H9 (cell line): ENCODE results near the gene DCAF10. TPM values are rescaled to one million over a fixed set of nuclear protein-coding genes. Genes with fewer than 3 reads are reported as not detected.

Source experiments
- DNase-seq: peaks from one replicate; pipeline ENCODE4 v3.0.0-alpha.2; 2017
- H2AFZ ChIP-seq: one replicate; pipeline ENCODE4 v1.6.1; 2013; ENCODE audit warnings: mild to moderate bottlenecking, low read length, control low read depth, moderate library complexity
- H2AK5ac ChIP-seq: 2 replicates; pipeline ENCODE4 v1.6.1; 2013; ENCODE audit warnings: low read length, control low read depth, mixed read lengths; ENCODE audit not compliant: insufficient read length
- H2BK120ac ChIP-seq: one replicate; pipeline ENCODE4 v1.6.1; 2013; ENCODE audit warnings: low read depth, mild to moderate bottlenecking, low read length, control low read depth, inconsistent platforms; ENCODE audit not compliant: poor library complexity, severe bottlenecking
- H2BK12ac ChIP-seq: 2 replicates; pipeline ENCODE4 v1.6.1; 2013; ENCODE audit warnings: low read length, control low read depth, mixed read lengths, low read depth; ENCODE audit not compliant: insufficient read length
- H2BK15ac ChIP-seq: 2 replicates; pipeline ENCODE4 v1.6.1; 2013; ENCODE audit warnings: low read depth, low read length, control low read depth
- H2BK20ac ChIP-seq: one replicate; pipeline ENCODE4 v1.6.1; 2013; ENCODE audit warnings: low read depth, mild to moderate bottlenecking, low read length, control low read depth, inconsistent platforms; ENCODE audit not compliant: poor library complexity, severe bottlenecking
- H2BK5ac ChIP-seq: 2 replicates; pipeline ENCODE4 v1.6.1; 2013; ENCODE audit warnings: low read length, control low read depth, mixed read lengths; ENCODE audit not compliant: insufficient read length
- H3K14ac ChIP-seq: 2 replicates; pipeline ENCODE4 v1.6.1; 2013; ENCODE audit warnings: low read length, control low read depth; ENCODE audit not compliant: insufficient read depth
- H3K18ac ChIP-seq: 2 replicates; pipeline ENCODE4 v1.6.1; 2013; ENCODE audit warnings: low read depth, mild to moderate bottlenecking, mixed read lengths, low read length, control low read depth; ENCODE audit not compliant: insufficient read length
- H3K23ac ChIP-seq: 2 replicates; pipeline ENCODE4 v1.6.1; 2013; ENCODE audit warnings: low read length, control low read depth, mixed read lengths, low read depth; ENCODE audit not compliant: insufficient read length
- H3K23me2 ChIP-seq: 2 replicates; pipeline ENCODE4 v1.6.1; 2013; ENCODE audit warnings: low read depth, mild to moderate bottlenecking, mixed read lengths, low read length, control low read depth; ENCODE audit not compliant: insufficient read length, poor library complexity, severe bottlenecking
- H3K27ac ChIP-seq: 2 replicates; pipeline ENCODE4 v1.5.1; 2013; ENCODE audit warnings: low read length, control low read depth, mixed read lengths, low read depth; ENCODE audit not compliant: insufficient read length
- H3K27me3 ChIP-seq: 2 replicates; pipeline ENCODE4 v1.6.1; 2013; ENCODE audit warnings: low read length, control low read depth, inconsistent platforms; ENCODE audit not compliant: insufficient read depth
- H3K4ac ChIP-seq: 2 replicates; pipeline ENCODE4 v1.6.1; 2013; ENCODE audit warnings: low read depth, mild to moderate bottlenecking, control low read depth, inconsistent platforms, low read length, moderate library complexity
- H3K4me1 ChIP-seq: 2 replicates; pipeline ENCODE4 v1.6.1; 2013; ENCODE audit warnings: low read length, control low read depth, inconsistent platforms; ENCODE audit not compliant: insufficient read depth
- H3K4me2 ChIP-seq: 2 replicates; pipeline ENCODE4 v1.6.1; 2013; ENCODE audit warnings: low read length, control low read depth, mixed read lengths; ENCODE audit not compliant: insufficient read length, insufficient read depth
- H3K56ac ChIP-seq: 2 replicates; pipeline ENCODE4 v1.6.1; 2013; ENCODE audit warnings: low read depth, mild to moderate bottlenecking, mixed read lengths, low read length, control low read depth; ENCODE audit not compliant: insufficient read length
- H3K79me1 ChIP-seq: 2 replicates; pipeline ENCODE4 v1.6.1; 2013; ENCODE audit warnings: low read depth, mild to moderate bottlenecking, moderate library complexity, low read length, control low read depth, inconsistent platforms; ENCODE audit not compliant: insufficient read depth, poor library complexity, severe bottlenecking
- H3K79me2 ChIP-seq: 2 replicates; pipeline ENCODE4 v1.6.1; 2013; ENCODE audit warnings: low read length, control low read depth, inconsistent platforms; ENCODE audit not compliant: insufficient read depth
- H3K9ac ChIP-seq: 2 replicates; pipeline ENCODE4 v1.6.1; 2013; ENCODE audit warnings: low read length, control low read depth, mixed read lengths; ENCODE audit not compliant: insufficient read length; ENCODE audit errors: extremely low read depth
- H3K9me3 ChIP-seq: one replicate; pipeline ENCODE4 v1.6.1; 2013; ENCODE audit warnings: low read depth, low read length, inconsistent platforms; ENCODE audit not compliant: control insufficient read depth
- H3T11ph ChIP-seq: one replicate; pipeline ENCODE4 v1.6.1; 2013; ENCODE audit warnings: mild to moderate bottlenecking, low read length, control low read depth, inconsistent platforms
- H4K20me1 ChIP-seq: one replicate; pipeline ENCODE4 v1.6.1; 2013; ENCODE audit not compliant: control insufficient read depth, insufficient read length, insufficient read depth
- H4K5ac ChIP-seq: 2 replicates; pipeline ENCODE4 v1.6.1; 2013; ENCODE audit warnings: low read depth, mild to moderate bottlenecking, mixed read lengths, low read length, control low read depth; ENCODE audit not compliant: insufficient read length
- H4K8ac ChIP-seq: replicated peaks from 2 replicates; pipeline ENCODE4 v1.6.1; 2013; ENCODE audit warnings: low read length, control low read depth, mixed read lengths, low read depth; ENCODE audit not compliant: insufficient read length
- H4K91ac ChIP-seq: 2 replicates; pipeline ENCODE4 v1.6.1; 2013; ENCODE audit warnings: low read depth, mild to moderate bottlenecking, moderate library complexity, mixed read lengths, low read length, control low read depth; ENCODE audit not compliant: insufficient read length
- H3K27ac Mint-ChIP-seq, 3 experiments: 2 replicates in 2 of 3; 3 replicates in 1 of 3; pipeline ENCODE4 v1.8.0; 2020 to 2021; ENCODE audit warnings: mixed read lengths in 3 of 3, mild to moderate bottlenecking in 1 of 3, moderate library complexity in 1 of 3
- H3K27me3 Mint-ChIP-seq: 2 replicates; pipeline ENCODE4 v1.8.0; 2021; ENCODE audit warnings: low read depth, mild to moderate bottlenecking, moderate library complexity, mixed read lengths
- H3K36me3 Mint-ChIP-seq, 3 experiments: 2 replicates in 2 of 3; 3 replicates in 1 of 3; pipeline ENCODE4 v1.8.0; 2020 to 2021; ENCODE audit warnings: low read depth in 3 of 3, mixed read lengths in 3 of 3; ENCODE audit not compliant: insufficient read depth in 1 of 3
- H3K4me1 Mint-ChIP-seq, 2 experiments: 2 replicates each; pipeline ENCODE4 v1.8.0; 2020; ENCODE audit warnings: mixed read lengths in 2 of 2
- H3K4me3 Mint-ChIP-seq, 2 experiments: 2 replicates in 1 of 2; 3 replicates in 1 of 2; pipeline ENCODE4 v1.8.0; 2020 to 2021; ENCODE audit warnings: mild to moderate bottlenecking in 2 of 2, mixed read lengths in 2 of 2, moderate library complexity in 1 of 2
- H3K9me3 Mint-ChIP-seq, 2 experiments: 2 replicates in 1 of 2; 3 replicates in 1 of 2; pipeline ENCODE4 v1.8.0; 2020; ENCODE audit warnings: mild to moderate bottlenecking in 2 of 2, mixed read lengths in 2 of 2, moderate library complexity in 1 of 2
- WGBS: extraction: QIAGEN DNeasy Blood & Tissue Kit; methylation state at CpG from one replicate; pipeline ENCODE4 v1.1.7; 2013; ENCODE audit warnings: missing lambda C conversion rate, low lambda C conversion rate, mixed read lengths; ENCODE audit not compliant: insufficient read length; ENCODE audit errors: extremely low coverage; 5-methylcytosine and 5-hydroxymethylcytosine counted together
- total RNA-seq: library from RNA; stranded (reverse); gene quantifications from 2 replicates; pipeline ENCODE4 v1.2.1, GENCODE V29; 2021
- TF ChIP-seq, protein P1 (sequence below): fragments of 200-600 bp; sonication (generic); conservative IDR thresholded peaks from 3 replicates; pipeline ENCODE4 v1.8.0; 2021; ENCODE audit warnings: antibody characterized with exemption, mild to moderate bottlenecking

DCAF10 gene
- total RNA-seq, 1 experiment from 2014 or later, result 13.4 TPM

DNA sequence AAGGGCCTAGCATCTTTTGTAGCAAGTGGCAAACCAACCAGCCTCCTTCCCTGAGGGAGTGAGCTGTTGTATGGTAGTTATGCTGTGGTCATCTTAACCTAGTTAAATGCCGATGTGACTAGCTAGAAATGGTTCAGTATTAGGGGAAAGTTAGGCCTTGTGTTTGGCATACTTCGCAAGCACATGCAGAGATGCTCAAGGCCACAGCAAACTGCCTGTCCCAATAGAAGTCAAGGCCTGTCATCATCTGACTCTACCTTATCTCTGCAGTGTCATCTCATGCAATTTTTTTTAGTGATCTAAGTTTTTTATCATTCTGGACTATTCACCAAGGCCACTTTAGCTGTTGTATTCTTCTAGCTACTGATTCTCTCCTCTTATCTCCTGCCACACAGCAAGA is 10.5 kb upstream of the DCAF10 start:
- WGBS, result no CpG with 5 or more reads among the region's 2 CpGs
- Histone ChIP-seq H3K23ac (no peak overlapping the region), H3K79me1 (no peaks in the 10 kb centered on the region), H3K56ac (no peak overlapping the region), H3K9ac (no peak overlapping the region), H2BK20ac (no peak overlapping the region), H3K14ac (no peak overlapping the region), H3K79me2 (no peaks in the 10 kb centered on the region), H3K27me3 (no peaks in the 10 kb centered on the region), H2AK5ac (no peak overlapping the region), H2BK12ac (no peak overlapping the region), H4K8ac (no peak overlapping the region), H4K91ac (no peak overlapping the region), H4K20me1 (no peaks in the 10 kb centered on the region), H2AFZ (no peak overlapping the region), H3K23me2 (no peaks in the 10 kb centered on the region), H2BK15ac (no peak overlapping the region), H3K27ac (no peak overlapping the region), H2BK120ac (no peak overlapping the region), H3T11ph (no peak overlapping the region), H3K9me3 (no peaks in the 10 kb centered on the region), H3K4ac (no peak overlapping the region), H2BK5ac (no peak overlapping the region), H3K4me1 (no peaks in the 10 kb centered on the region), H4K5ac (no peak overlapping the region), H3K4me2 (no peak overlapping the region), H3K18ac (no peak overlapping the region)
- H3K9me3 Mint-ChIP-seq, result no peaks in the 10 kb centered on the region
- H3K4me3 Mint-ChIP-seq, result no peak overlapping the region; a peak in 1 of 5 replicates
- TF ChIP-seq, protein P1, sequence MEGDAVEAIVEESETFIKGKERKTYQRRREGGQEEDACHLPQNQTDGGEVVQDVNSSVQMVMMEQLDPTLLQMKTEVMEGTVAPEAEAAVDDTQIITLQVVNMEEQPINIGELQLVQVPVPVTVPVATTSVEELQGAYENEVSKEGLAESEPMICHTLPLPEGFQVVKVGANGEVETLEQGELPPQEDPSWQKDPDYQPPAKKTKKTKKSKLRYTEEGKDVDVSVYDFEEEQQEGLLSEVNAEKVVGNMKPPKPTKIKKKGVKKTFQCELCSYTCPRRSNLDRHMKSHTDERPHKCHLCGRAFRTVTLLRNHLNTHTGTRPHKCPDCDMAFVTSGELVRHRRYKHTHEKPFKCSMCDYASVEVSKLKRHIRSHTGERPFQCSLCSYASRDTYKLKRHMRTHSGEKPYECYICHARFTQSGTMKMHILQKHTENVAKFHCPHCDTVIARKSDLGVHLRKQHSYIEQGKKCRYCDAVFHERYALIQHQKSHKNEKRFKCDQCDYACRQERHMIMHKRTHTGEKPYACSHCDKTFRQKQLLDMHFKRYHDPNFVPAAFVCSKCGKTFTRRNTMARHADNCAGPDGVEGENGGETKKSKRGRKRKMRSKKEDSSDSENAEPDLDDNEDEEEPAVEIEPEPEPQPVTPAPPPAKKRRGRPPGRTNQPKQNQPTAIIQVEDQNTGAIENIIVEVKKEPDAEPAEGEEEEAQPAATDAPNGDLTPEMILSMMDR, result no peak
- peaks cover 40% of the 10 kb centered on the region for H3K27me3 Mint-ChIP-seq
- H3K4me1 Mint-ChIP-seq, result no peaks in the 10 kb centered on the region
- no peak overlapping the region for H3K27ac Mint-ChIP-seq
- no peak for DNase-seq
- H3K36me3 Mint-ChIP-seq, result no peaks in the 10 kb centered on the region
